WTC11 (cell line): Measurements from ENCODE around the gene ZSCAN10. TPM values are rescaled to one million over a fixed set of nuclear protein-coding genes. Genes with fewer than 3 reads are reported as not detected.
A peak's percentile ranks its signal among the peaks of the same experiment; 100 is the strongest.

Source experiments
- ATAC-seq: fragments of 200-7000 bp; cut with Tn5 transposase; 2 replicates; pipeline ENCODE4 v1.10.0; 2021; ENCODE audit warnings: mild to moderate bottlenecking, moderate library complexity
- CTCF ChIA-PET: fragments of 300-600 bp; sonication (Branson Sonifier 250); formaldehyde crosslinking; loops from one replicate; lab custom pipeline; 2021; ENCODE audit warnings: antibody characterized with exemption; lab: Charles Lee
- POLR2A ChIA-PET: fragments of 350-600 bp; sonication (Branson Sonifier 250); formaldehyde crosslinking; loops from one replicate; lab custom pipeline; 2021; ENCODE audit warnings: antibody characterized with exemption; lab: Charles Lee
- DNase-seq: peaks from one replicate; pipeline ENCODE4 v3.0.0; 2021; ENCODE audit warnings: low spot score
- H3K27ac Mint-ChIP-seq: 2 replicates; pipeline ENCODE4 v1.8.0; 2021; ENCODE audit warnings: mixed read lengths
- H3K27me3 Mint-ChIP-seq: 2 replicates; pipeline ENCODE4 v1.8.0; 2021; ENCODE audit warnings: low read depth, mild to moderate bottlenecking, moderate library complexity, mixed read lengths
- H3K36me3 Mint-ChIP-seq: 2 replicates; pipeline ENCODE4 v1.8.0; 2021; ENCODE audit warnings: mixed read lengths
- H3K4me1 Mint-ChIP-seq: 2 replicates; pipeline ENCODE4 v1.8.0; 2022; ENCODE audit warnings: mixed read lengths
- H3K4me3 Mint-ChIP-seq: 2 replicates; pipeline ENCODE4 v1.8.0; 2021; ENCODE audit warnings: mild to moderate bottlenecking, moderate library complexity, mixed read lengths
- H3K9me3 Mint-ChIP-seq: 2 replicates; pipeline ENCODE4 v1.8.0; 2021; ENCODE audit warnings: mixed read lengths
- ARID4B ChIP-seq: sonication (generic); formaldehyde crosslinking; IDR thresholded peaks from 2 replicates; pipeline ENCODE4 v1.8.0; 2023; ENCODE audit warnings: missing genetic modification reagents, mild to moderate bottlenecking, borderline replicate concordance
- CREM ChIP-seq: sonication (generic); formaldehyde crosslinking; IDR thresholded peaks from 2 replicates; pipeline ENCODE4 v1.8.1; 2022; ENCODE audit warnings: mild to moderate bottlenecking, missing genetic modification reagents, moderate library complexity
- CTCF ChIP-seq: fragments of 200-600 bp; IDR thresholded peaks from 2 replicates; pipeline ENCODE4 v1.8.0; 2022; ENCODE audit warnings: antibody characterized with exemption
- FOXK1 ChIP-seq: sonication (generic); formaldehyde crosslinking; IDR thresholded peaks from 2 replicates; pipeline ENCODE4 v1.8.0; 2022; ENCODE audit warnings: mild to moderate bottlenecking, moderate library complexity, missing genetic modification reagents
- FOXP1 ChIP-seq: sonication (generic); formaldehyde crosslinking; IDR thresholded peaks from 2 replicates; pipeline ENCODE4 v1.8.0; 2022; ENCODE audit warnings: missing genetic modification reagents, mild to moderate bottlenecking, moderate library complexity, borderline replicate concordance
- JAZF1 ChIP-seq: fragments of 250-450 bp; sonication (Bioruptor Pico); IDR thresholded peaks from 2 replicates; pipeline ENCODE4 v1.9.0; 2021; ENCODE audit warnings: moderate library complexity, mild to moderate bottlenecking, inconsistent platforms
- JUN ChIP-seq: sonication (generic); formaldehyde crosslinking; IDR thresholded peaks from 2 replicates; pipeline ENCODE4 v1.8.0; 2023; ENCODE audit warnings: mild to moderate bottlenecking, missing genetic modification reagents
- SMAD4 ChIP-seq: sonication (generic); formaldehyde crosslinking; IDR thresholded peaks from 2 replicates; pipeline ENCODE4 v1.8.0; 2022; ENCODE audit warnings: mild to moderate bottlenecking, missing genetic modification reagents
- TEAD4 ChIP-seq: sonication (generic); formaldehyde crosslinking; IDR thresholded peaks from 2 replicates; pipeline ENCODE4 v1.8.0; 2022; ENCODE audit warnings: mild to moderate bottlenecking, missing genetic modification reagents
- USF2 ChIP-seq: sonication (generic); formaldehyde crosslinking; IDR thresholded peaks from 2 replicates; pipeline ENCODE4 v1.8.1; 2023; ENCODE audit warnings: mild to moderate bottlenecking, missing genetic modification reagents, moderate library complexity
- ZBTB43 ChIP-seq: sonication (generic); formaldehyde crosslinking; IDR thresholded peaks from 2 replicates; pipeline ENCODE4 v1.8.1; 2023; ENCODE audit warnings: mild to moderate bottlenecking, missing genetic modification reagents
- ZNF121 ChIP-seq: sonication (generic); formaldehyde crosslinking; IDR thresholded peaks from 2 replicates; pipeline ENCODE4 v1.8.0; 2023; ENCODE audit warnings: missing genetic modification reagents
- ZNF232 ChIP-seq: sonication (generic); formaldehyde crosslinking; IDR thresholded peaks from 2 replicates; pipeline ENCODE4 v1.8.0; 2022; ENCODE audit warnings: mild to moderate bottlenecking, missing genetic modification reagents
- ZNF423 ChIP-seq: fragments of 250-450 bp; sonication (Bioruptor Pico); IDR thresholded peaks from 2 replicates; pipeline ENCODE4 v2.1.2; 2022; ENCODE audit warnings: mild to moderate bottlenecking, moderate library complexity
- total RNA-seq: library from RNA; stranded (reverse); gene quantifications from 3 replicates; pipeline ENCODE4 v1.2.3, GENCODE V29; 2021

The ZSCAN10 gene
- total RNA-seq, 1 experiment from 2014 or later, result 263 TPM

- peak; percentile 51; the same call in 1 of the 2 replicates for TF ChIP-seq ZNF232 (CRISPR knock-in tag)
- peak; percentile 43; the same call in 1 of the 2 replicates for TF ChIP-seq JUN (CRISPR knock-in tag)
- no peak for TF ChIP-seq SMAD4
- TF ChIP-seq CREM, result peak; percentile 89
- peak; percentile 81; the same call in 1 of the 2 replicates for TF ChIP-seq FOXP1 (CRISPR knock-in tag)
- TF ChIP-seq ZNF423, result no peak
- TF ChIP-seq FOXK1, result peak; percentile 66; the same call in 1 of the 2 replicates
- no peak for TF ChIP-seq USF2 (CRISPR knock-in tag)
- peak; percentile 76; the same call in 1 of the 2 replicates for TF ChIP-seq ARID4B (CRISPR knock-in tag)
- TF ChIP-seq CTCF, result no peak
- TF ChIP-seq ZBTB43, result no peak
- TF ChIP-seq TEAD4 (CRISPR knock-in tag), result peak; percentile 13; the same call in 1 of the 2 replicates
- TF ChIP-seq ZNF121 (CRISPR knock-in tag), result no peak
Observed at GRCh38 chr16:3134338-3135125, 35.4 kb upstream of the ZSCAN10 start, which contains the start of gene ZNF213 (continued).

- no peaks in the 10 kb centered on the region for H3K27me3 Mint-ChIP-seq
- H3K27ac Mint-ChIP-seq, result peak overlapping the region; percentile 99
- peaks cover 9% of the 10 kb centered on the region; the same call in 1 of the 2 replicates for H3K36me3 Mint-ChIP-seq
- POLR2A ChIA-PET, result interaction anchor here (0.8 to 2.1 kb wide), 5 partner anchors 25 to 53 kb away, joined by 3 to 14 read pairs (median 4); no protein-coding TSS in a partner anchor
- ATAC-seq, result no peak
- H3K9me3 Mint-ChIP-seq, result no peaks in the 10 kb centered on the region
- peaks cover 25% of the 10 kb centered on the region for H3K4me1 Mint-ChIP-seq
- DNase-seq, result no peak
- TF ChIP-seq JAZF1 (CRISPR knock-in tag), result no peak
- TF ChIP-seq FOXP1 (CRISPR knock-in tag), result no peak
- TF ChIP-seq, all 79 proteins: peak for 0
- CTCF ChIA-PET, result interaction anchor here (0.8 to 3.0 kb wide), 9 partner anchors 14 to 106 kb away, joined by 3 to 47 read pairs (median 12); partner anchors contain the start of gene ZSCAN10
- H3K4me3 Mint-ChIP-seq, result peak overlapping the region; percentile 98
Observed at GRCh38 chr16:3133844-3134243, 34.8 kb upstream of the ZSCAN10 start.
